ENCODE results near the gene CSK. TPM values are rescaled to one million over a fixed set of nuclear protein-coding genes. Genes with fewer than 3 reads are reported as not detected.

CSK gene
- total RNA-seq, 3 donors from 2014 or later, result 368 to 412 (median 397) TPM

GRCh38 chr15:74799255-74799855, 17.5 kb downstream of the CSK start:
- no peak overlapping the region for H3K4me3 Mint-ChIP-seq
- DNase-seq (no peak), ATAC-seq (peak; percentile 11 to 12)
- peaks cover 29% of the 10 kb centered on the region for H3K36me3 Mint-ChIP-seq (ENCODE audit: insufficient read depth)
- H3K9me3 Mint-ChIP-seq, result no peaks in the 10 kb centered on the region
- H3K4me1 Mint-ChIP-seq (ENCODE audit: low read depth), result peaks cover 52% of the 10 kb centered on the region
- no peaks in the 10 kb centered on the region for H3K27me3 Mint-ChIP-seq (ENCODE audit: low read depth)

- peaks cover 46% of the 10 kb centered on the region for H3K4me1 Mint-ChIP-seq (ENCODE audit: low read depth)
Observed at GRCh38 chr15:74799856-74800558, 18.1 kb downstream of the CSK start.

GRCh38 chr15:74800559-74801094, 18.7 kb downstream of the CSK start:
- no peaks in the 10 kb centered on the region for H3K9me3 Mint-ChIP-seq
- DNase-seq, result no peak
- ATAC-seq, result no peak
- no peak overlapping the region for H3K4me3 Mint-ChIP-seq
- H3K4me1 Mint-ChIP-seq (ENCODE audit: low read depth), result peaks cover 40% of the 10 kb centered on the region
- peaks cover 28% of the 10 kb centered on the region for H3K36me3 Mint-ChIP-seq (ENCODE audit: insufficient read depth)
- H3K27me3 Mint-ChIP-seq (ENCODE audit: low read depth), result no peaks in the 10 kb centered on the region

More at GRCh38 chr15:74799856-74800558, 18.1 kb downstream of the CSK start:
- Mint-ChIP-seq H3K4me3 (no peak overlapping the region), H3K36me3 (ENCODE audit: insufficient read depth) (peaks cover 28% of the 10 kb centered on the region), H3K9me3 (no peaks in the 10 kb centered on the region), H3K27me3 (ENCODE audit: low read depth) (no peaks in the 10 kb centered on the region)
- DNase-seq, result peak; percentile 85
- peak; percentile 90 to 92 for ATAC-seq

- DNase-seq (no peak), ATAC-seq (no peak)
- H3K9me3 Mint-ChIP-seq, result no peaks in the 10 kb centered on the region
- H3K4me1 Mint-ChIP-seq (ENCODE audit: low read depth), result peaks cover 35% of the 10 kb centered on the region
- no peak overlapping the region for H3K4me3 Mint-ChIP-seq
- peaks cover 25% of the 10 kb centered on the region for H3K36me3 Mint-ChIP-seq (ENCODE audit: insufficient read depth)
- no peaks in the 10 kb centered on the region for H3K27me3 Mint-ChIP-seq (ENCODE audit: low read depth)
Observed at GRCh38 chr15:74801311-74801997, 19.6 kb downstream of the CSK start.

- no peaks in the 10 kb centered on the region for H3K27me3 Mint-ChIP-seq (ENCODE audit: low read depth)
- no peak overlapping the region for H3K4me3 Mint-ChIP-seq
- DNase-seq (no peak), ATAC-seq (no peak)
- H3K9me3 Mint-ChIP-seq, result no peaks in the 10 kb centered on the region
- H3K4me1 Mint-ChIP-seq (ENCODE audit: low read depth), result peaks cover 40% of the 10 kb centered on the region
- peaks cover 25% of the 10 kb centered on the region for H3K36me3 Mint-ChIP-seq (ENCODE audit: insufficient read depth)
Observed at GRCh38 chr15:74802290-74802689, 20.4 kb downstream of the CSK start.

- no peaks in the 10 kb centered on the region for H3K27me3 Mint-ChIP-seq (ENCODE audit: low read depth)
- peaks cover 38% of the 10 kb centered on the region for H3K4me1 Mint-ChIP-seq (ENCODE audit: low read depth)
- ATAC-seq (no peak), DNase-seq (no peak)
- no peak overlapping the region for H3K4me3 Mint-ChIP-seq
- peaks cover 23% of the 10 kb centered on the region for H3K36me3 Mint-ChIP-seq (ENCODE audit: insufficient read depth)
- no peaks in the 10 kb centered on the region for H3K9me3 Mint-ChIP-seq
Observed at GRCh38 chr15:74802862-74803447, 21.1 kb downstream of the CSK start.

GRCh38 chr15:74804935-74805334, 23.1 kb downstream of the CSK start:
- no peaks in the 10 kb centered on the region for H3K9me3 Mint-ChIP-seq
- ATAC-seq (no peak), DNase-seq (no peak)
- peaks cover 20% of the 10 kb centered on the region for H3K36me3 Mint-ChIP-seq (ENCODE audit: insufficient read depth)
- peaks cover 32% of the 10 kb centered on the region for H3K4me1 Mint-ChIP-seq (ENCODE audit: low read depth)
- no peaks in the 10 kb centered on the region for H3K27me3 Mint-ChIP-seq (ENCODE audit: low read depth)
- no peak overlapping the region for H3K4me3 Mint-ChIP-seq

- H3K36me3 Mint-ChIP-seq (ENCODE audit: insufficient read depth), result peaks cover 11% of the 10 kb centered on the region
- peaks cover 26% of the 10 kb centered on the region for H3K4me1 Mint-ChIP-seq (ENCODE audit: low read depth)
- no peak for ATAC-seq
- H3K27me3 Mint-ChIP-seq (ENCODE audit: low read depth), result no peaks in the 10 kb centered on the region
- no peak overlapping the region for H3K4me3 Mint-ChIP-seq
- no peak for DNase-seq
- H3K9me3 Mint-ChIP-seq, result no peaks in the 10 kb centered on the region
Observed at GRCh38 chr15:74807282-74807681, 25.4 kb downstream of the CSK start.

GRCh38 chr15:74808078-74808839, 26.4 kb downstream of the CSK start:
- Mint-ChIP-seq H3K4me3 (no peak overlapping the region), H3K9me3 (no peaks in the 10 kb centered on the region), H3K36me3 (ENCODE audit: insufficient read depth) (peaks cover 10% of the 10 kb centered on the region), H3K4me1 (ENCODE audit: low read depth) (peaks cover 26% of the 10 kb centered on the region), H3K27me3 (ENCODE audit: low read depth) (no peaks in the 10 kb centered on the region)
- DNase-seq (no peak), ATAC-seq (no peak)

- no peaks in the 10 kb centered on the region for H3K9me3 Mint-ChIP-seq
- ATAC-seq (no peak), DNase-seq (no peak)
- H3K4me3 Mint-ChIP-seq, result no peak overlapping the region
- no peaks in the 10 kb centered on the region for H3K27me3 Mint-ChIP-seq (ENCODE audit: low read depth)
- peaks cover 26% of the 10 kb centered on the region for H3K4me1 Mint-ChIP-seq (ENCODE audit: low read depth)
- peaks cover 7% of the 10 kb centered on the region for H3K36me3 Mint-ChIP-seq (ENCODE audit: insufficient read depth)
Observed at GRCh38 chr15:74808840-74809229, 27.0 kb downstream of the CSK start.

- Mint-ChIP-seq H3K27me3 (ENCODE audit: low read depth) (no peaks in the 10 kb centered on the region), H3K4me1 (ENCODE audit: low read depth) (peaks cover 26% of the 10 kb centered on the region), H3K9me3 (no peaks in the 10 kb centered on the region), H3K4me3 (no peak overlapping the region), H3K36me3 (ENCODE audit: insufficient read depth) (peaks cover 3% of the 10 kb centered on the region)
- ATAC-seq (no peak), DNase-seq (no peak)
Observed at GRCh38 chr15:74809242-74809641, 27.4 kb downstream of the CSK start.

- Mint-ChIP-seq H3K27me3 (ENCODE audit: low read depth) (no peaks in the 10 kb centered on the region), H3K36me3 (ENCODE audit: insufficient read depth) (no peaks in the 10 kb centered on the region), H3K4me3 (no peak overlapping the region), H3K9me3 (no peaks in the 10 kb centered on the region), H3K4me1 (ENCODE audit: low read depth) (peaks cover 26% of the 10 kb centered on the region)
- DNase-seq, result no peak
- ATAC-seq, result no peak
Observed at GRCh38 chr15:74809956-74810355, 28.1 kb downstream of the CSK start.

- no peak within 1 kb of the TSS for H3K4me3 Mint-ChIP-seq
- H3K9me3 Mint-ChIP-seq, result no peaks in the 10 kb centered on the region
- H3K4me1 Mint-ChIP-seq (ENCODE audit: low read depth), result peaks cover 15% of the 10 kb centered on the region
- no peak for ATAC-seq
- no peak for DNase-seq
- H3K27me3 Mint-ChIP-seq (ENCODE audit: low read depth), result no peaks in the 10 kb centered on the region
- H3K36me3 Mint-ChIP-seq (ENCODE audit: insufficient read depth), result no peaks in the 10 kb centered on the region
Observed at GRCh38 chr15:74812533-74812932, 30.7 kb downstream of the CSK start, which contains the start of gene LMAN1L. Gene LMAN1L (plus strand): TSS chr15:74812835. CDS start chr15:74812855, 20 bp downstream.

Data from activated T-cell treated with anti-CD3 and anti-CD28 coated beads, Interleukin-2, amount 50 U/mL, for 4 hours (primary cell).